HAP-1 (cell line): ENCODE results near the gene HADHA.

Experiments used
- DNase-seq, 2 experiments: peaks; one replicate each; pipeline ENCODE4 v3.0.0-alpha.2; 2016 to 2020; ENCODE audit warnings: low spot score in 2 of 2
- H3K27me3 ChIP-seq: fragments of 250-450 bp; sonication (Bioruptor Pico); 2 replicates; pipeline ENCODE4 v1.5.1; 2020; ENCODE audit warnings: low read depth, mild to moderate bottlenecking, moderate library complexity
- H3K36me3 ChIP-seq: fragments of 250-450 bp; sonication (Bioruptor Pico); replicated peaks from 2 replicates; pipeline ENCODE4 v1.5.1; 2020; ENCODE audit warnings: mild to moderate bottlenecking
- H3K4me1 ChIP-seq: fragments of 250-450 bp; sonication (Bioruptor Pico); 2 replicates; pipeline ENCODE4 v1.5.1; 2020; ENCODE audit warnings: mild to moderate bottlenecking
- H3K4me3 ChIP-seq: fragments of 250-450 bp; sonication (Bioruptor Pico); 2 replicates; pipeline ENCODE4 v1.5.1; 2020; ENCODE audit warnings: mild to moderate bottlenecking, moderate library complexity
- H3K9me3 ChIP-seq: fragments of 250-450 bp; sonication (Bioruptor Pico); 2 replicates; pipeline ENCODE4 v1.5.1; 2020; ENCODE audit warnings: mild to moderate bottlenecking, moderate library complexity
- in situ Hi-C: fragments of 300-500 bp; cut with MboI; formaldehyde crosslinking; loops from 3 replicates; pipeline ENCODE4 v1.14.3; 2020; ENCODE audit warnings: low sequenced_read_pairs, inconsistent platforms, mixed read lengths

Gene HADHA

GRCh38 chr2:26195040-26195984 is 49.1 kb downstream of the HADHA start:
- peaks cover 61% of the 10 kb centered on the region for H3K36me3 ChIP-seq

GRCh38 chr2:26193578-26194231 is 50.7 kb downstream of the HADHA start:
- H3K4me1 ChIP-seq, result no peaks in the 10 kb centered on the region
- no peaks in the 10 kb centered on the region for H3K9me3 ChIP-seq
- peaks cover 61% of the 10 kb centered on the region for H3K36me3 ChIP-seq
- no peak overlapping the region for H3K4me3 ChIP-seq
- H3K27me3 ChIP-seq, result no peaks in the 10 kb centered on the region
- no peak for DNase-seq
- in situ Hi-C loops, result no loop called here

More at GRCh38 chr2:26195040-26195984, 49.1 kb downstream of the HADHA start:
- no peak for DNase-seq
- Histone ChIP-seq H3K4me1 (no peaks in the 10 kb centered on the region), H3K4me3 (no peak overlapping the region), H3K9me3 (no peaks in the 10 kb centered on the region), H3K27me3 (no peaks in the 10 kb centered on the region)
- in situ Hi-C loops, result no loop called here

- no peaks in the 10 kb centered on the region for H3K27me3 ChIP-seq
- no peak for DNase-seq
- H3K4me3 ChIP-seq, result no peak overlapping the region
- H3K4me1 ChIP-seq, result no peaks in the 10 kb centered on the region
- in situ Hi-C loops, result no loop called here
- H3K9me3 ChIP-seq, result no peaks in the 10 kb centered on the region
- H3K36me3 ChIP-seq, result peaks cover 57% of the 10 kb centered on the region
Measured at GRCh38 chr2:26191316-26192159, 52.9 kb downstream of the HADHA start.

GRCh38 chr2:26190369-26190768 is 54.1 kb downstream of the HADHA start:
- Histone ChIP-seq H3K36me3 (peaks cover 56% of the 10 kb centered on the region), H3K4me3 (no peak overlapping the region), H3K4me1 (peaks cover 4% of the 10 kb centered on the region), H3K27me3 (no peaks in the 10 kb centered on the region), H3K9me3 (no peaks in the 10 kb centered on the region)
- no peak for DNase-seq
- in situ Hi-C loops, result no loop called here

GRCh38 chr2:26189751-26190150 is 54.7 kb downstream of the HADHA start:
- DNase-seq, result no peak
- Histone ChIP-seq H3K27me3 (no peaks in the 10 kb centered on the region), H3K36me3 (peaks cover 51% of the 10 kb centered on the region), H3K4me1 (peaks cover 4% of the 10 kb centered on the region), H3K9me3 (no peaks in the 10 kb centered on the region), H3K4me3 (no peak overlapping the region)
- in situ Hi-C loops, result no loop called here

GRCh38 chr2:26189123-26189522 is 55.3 kb downstream of the HADHA start:
- H3K4me3 ChIP-seq, result no peak overlapping the region
- H3K36me3 ChIP-seq, result peaks cover 45% of the 10 kb centered on the region
- no peaks in the 10 kb centered on the region for H3K27me3 ChIP-seq
- DNase-seq, result no peak
- in situ Hi-C loops, result no loop called here
- no peaks in the 10 kb centered on the region for H3K9me3 ChIP-seq
- peaks cover 6% of the 10 kb centered on the region for H3K4me1 ChIP-seq

GRCh38 chr2:26187537-26188104 is 56.8 kb downstream of the HADHA start:
- no peaks in the 10 kb centered on the region for H3K27me3 ChIP-seq
- in situ Hi-C loops, result no loop called here
- H3K36me3 ChIP-seq, result peaks cover 36% of the 10 kb centered on the region
- peaks cover 6% of the 10 kb centered on the region for H3K4me1 ChIP-seq
- no peak for DNase-seq
- H3K9me3 ChIP-seq, result no peaks in the 10 kb centered on the region
- no peak overlapping the region for H3K4me3 ChIP-seq

GRCh38 chr2:26187114-26187513 is 57.3 kb downstream of the HADHA start:
- H3K4me1 ChIP-seq, result peaks cover 6% of the 10 kb centered on the region
- DNase-seq, result peak in 1 of 2 experiments; percentile 6
- H3K27me3 ChIP-seq, result no peaks in the 10 kb centered on the region
- no peak overlapping the region for H3K4me3 ChIP-seq
- H3K9me3 ChIP-seq, result no peaks in the 10 kb centered on the region
- peaks cover 35% of the 10 kb centered on the region for H3K36me3 ChIP-seq
- in situ Hi-C loops, result no loop called here

GRCh38 chr2:26185954-26186770 is 58.3 kb downstream of the HADHA start:
- Histone ChIP-seq H3K4me1 (peaks cover 6% of the 10 kb centered on the region), H3K27me3 (no peaks in the 10 kb centered on the region), H3K36me3 (peaks cover 27% of the 10 kb centered on the region), H3K9me3 (no peaks in the 10 kb centered on the region), H3K4me3 (peak overlapping the region; percentile 52)
- in situ Hi-C loops, result no loop called here
- DNase-seq, result peak in 1 of 2 experiments; percentile 4

GRCh38 chr2:26185304-26185928 is 59.0 kb downstream of the HADHA start:
- DNase-seq, result no peak
- peak overlapping the region; percentile 52 for H3K4me3 ChIP-seq
- peaks cover 6% of the 10 kb centered on the region for H3K4me1 ChIP-seq
- no peaks in the 10 kb centered on the region for H3K27me3 ChIP-seq
- H3K36me3 ChIP-seq, result peaks cover 19% of the 10 kb centered on the region
- in situ Hi-C loops, result no loop called here
- H3K9me3 ChIP-seq, result no peaks in the 10 kb centered on the region

- Histone ChIP-seq H3K4me1 (peaks cover 6% of the 10 kb centered on the region), H3K9me3 (no peaks in the 10 kb centered on the region), H3K4me3 (peak overlapping the region; percentile 52), H3K27me3 (no peaks in the 10 kb centered on the region), H3K36me3 (peaks cover 19% of the 10 kb centered on the region)
- in situ Hi-C loops, result no loop called here
- DNase-seq, result peak; percentile 70 to 89
Measured at GRCh38 chr2:26184555-26185303, 59.7 kb downstream of the HADHA start.

GRCh38 chr2:26184121-26184520 is 60.3 kb downstream of the HADHA start:
- Histone ChIP-seq H3K9me3 (no peaks in the 10 kb centered on the region), H3K4me3 (no peak overlapping the region), H3K4me1 (peaks cover 6% of the 10 kb centered on the region), H3K27me3 (no peaks in the 10 kb centered on the region), H3K36me3 (peaks cover 16% of the 10 kb centered on the region)
- in situ Hi-C loops, result no loop called here
- no peak for DNase-seq
